Measurements from ENCODE around the gene PKHD1.

DNA sequence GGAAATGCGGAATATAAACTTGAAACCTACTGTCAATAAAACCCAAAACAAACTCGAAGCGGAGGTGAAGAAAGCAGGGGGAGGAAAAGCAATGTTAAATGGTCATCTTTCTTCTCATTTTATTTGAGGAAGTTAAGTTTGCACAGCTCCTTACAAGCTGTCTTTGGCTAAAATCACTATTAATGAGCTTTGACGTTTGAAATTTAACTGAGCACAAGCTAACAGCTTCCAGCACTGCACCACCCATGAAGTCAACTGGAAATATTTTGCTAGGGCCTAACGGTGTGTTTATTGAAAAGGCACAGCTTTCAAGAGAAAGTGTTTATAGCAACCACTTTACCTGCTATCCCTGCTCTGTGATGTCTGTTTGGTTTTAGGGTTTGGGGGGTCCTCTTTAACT lies 103.8 kb downstream of the PKHD1 start:
- TF ChIP-seq RARB (CRISPR knock-in tag; IDR thresholded peaks at IDR 0.05) (no peak), PPARA (CRISPR knock-in tag; IDR thresholded peaks at IDR 0.05; ENCODE audit: borderline replicate concordance) (no peak), ARNTL (CRISPR knock-in tag; IDR thresholded peaks at IDR 0.05; ENCODE audit: borderline replicate concordance, low read depth) (no peak), ZFP3 (CRISPR knock-in tag; IDR thresholded peaks at IDR 0.05) (no peak), ZFP30 (CRISPR knock-in tag; IDR thresholded peaks at IDR 0.05) (no peak), ISL1 (CRISPR knock-in tag; IDR thresholded peaks at IDR 0.05) (no peak), BACH2 (CRISPR knock-in tag; IDR thresholded peaks at IDR 0.05; ENCODE audit: borderline replicate concordance) (no peak), GLIS3 (CRISPR knock-in tag; IDR thresholded peaks at IDR 0.05) (no peak), ZC3H10 (CRISPR knock-in tag; IDR thresholded peaks at IDR 0.05) (no peak)
- TF ChIP-seq, protein P1, sequence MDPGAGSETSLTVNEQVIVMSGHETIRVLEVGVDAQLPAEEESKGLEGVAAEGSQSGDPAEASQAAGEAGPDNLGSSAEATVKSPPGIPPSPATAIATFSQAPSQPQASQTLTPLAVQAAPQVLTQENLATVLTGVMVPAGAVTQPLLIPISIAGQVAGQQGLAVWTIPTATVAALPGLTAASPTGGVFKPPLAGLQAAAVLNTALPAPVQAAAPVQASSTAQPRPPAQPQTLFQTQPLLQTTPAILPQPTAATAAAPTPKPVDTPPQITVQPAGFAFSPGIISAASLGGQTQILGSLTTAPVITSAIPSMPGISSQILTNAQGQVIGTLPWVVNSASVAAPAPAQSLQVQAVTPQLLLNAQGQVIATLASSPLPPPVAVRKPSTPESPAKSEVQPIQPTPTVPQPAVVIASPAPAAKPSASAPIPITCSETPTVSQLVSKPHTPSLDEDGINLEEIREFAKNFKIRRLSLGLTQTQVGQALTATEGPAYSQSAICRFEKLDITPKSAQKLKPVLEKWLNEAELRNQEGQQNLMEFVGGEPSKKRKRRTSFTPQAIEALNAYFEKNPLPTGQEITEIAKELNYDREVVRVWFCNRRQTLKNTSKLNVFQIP (CRISPR knock-in tag; IDR thresholded peaks at IDR 0.05; ENCODE audit: borderline replicate concordance, low read depth), result no peak
- TF ChIP-seq, protein P2, sequence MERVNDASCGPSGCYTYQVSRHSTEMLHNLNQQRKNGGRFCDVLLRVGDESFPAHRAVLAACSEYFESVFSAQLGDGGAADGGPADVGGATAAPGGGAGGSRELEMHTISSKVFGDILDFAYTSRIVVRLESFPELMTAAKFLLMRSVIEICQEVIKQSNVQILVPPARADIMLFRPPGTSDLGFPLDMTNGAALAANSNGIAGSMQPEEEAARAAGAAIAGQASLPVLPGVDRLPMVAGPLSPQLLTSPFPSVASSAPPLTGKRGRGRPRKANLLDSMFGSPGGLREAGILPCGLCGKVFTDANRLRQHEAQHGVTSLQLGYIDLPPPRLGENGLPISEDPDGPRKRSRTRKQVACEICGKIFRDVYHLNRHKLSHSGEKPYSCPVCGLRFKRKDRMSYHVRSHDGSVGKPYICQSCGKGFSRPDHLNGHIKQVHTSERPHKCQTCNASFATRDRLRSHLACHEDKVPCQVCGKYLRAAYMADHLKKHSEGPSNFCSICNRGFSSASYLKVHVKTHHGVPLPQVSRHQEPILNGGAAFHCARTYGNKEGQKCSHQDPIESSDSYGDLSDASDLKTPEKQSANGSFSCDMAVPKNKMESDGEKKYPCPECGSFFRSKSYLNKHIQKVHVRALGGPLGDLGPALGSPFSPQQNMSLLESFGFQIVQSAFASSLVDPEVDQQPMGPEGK (CRISPR knock-in tag; IDR thresholded peaks at IDR 0.05; ENCODE audit: borderline replicate concordance), result no peak
- TF ChIP-seq, protein P3, sequence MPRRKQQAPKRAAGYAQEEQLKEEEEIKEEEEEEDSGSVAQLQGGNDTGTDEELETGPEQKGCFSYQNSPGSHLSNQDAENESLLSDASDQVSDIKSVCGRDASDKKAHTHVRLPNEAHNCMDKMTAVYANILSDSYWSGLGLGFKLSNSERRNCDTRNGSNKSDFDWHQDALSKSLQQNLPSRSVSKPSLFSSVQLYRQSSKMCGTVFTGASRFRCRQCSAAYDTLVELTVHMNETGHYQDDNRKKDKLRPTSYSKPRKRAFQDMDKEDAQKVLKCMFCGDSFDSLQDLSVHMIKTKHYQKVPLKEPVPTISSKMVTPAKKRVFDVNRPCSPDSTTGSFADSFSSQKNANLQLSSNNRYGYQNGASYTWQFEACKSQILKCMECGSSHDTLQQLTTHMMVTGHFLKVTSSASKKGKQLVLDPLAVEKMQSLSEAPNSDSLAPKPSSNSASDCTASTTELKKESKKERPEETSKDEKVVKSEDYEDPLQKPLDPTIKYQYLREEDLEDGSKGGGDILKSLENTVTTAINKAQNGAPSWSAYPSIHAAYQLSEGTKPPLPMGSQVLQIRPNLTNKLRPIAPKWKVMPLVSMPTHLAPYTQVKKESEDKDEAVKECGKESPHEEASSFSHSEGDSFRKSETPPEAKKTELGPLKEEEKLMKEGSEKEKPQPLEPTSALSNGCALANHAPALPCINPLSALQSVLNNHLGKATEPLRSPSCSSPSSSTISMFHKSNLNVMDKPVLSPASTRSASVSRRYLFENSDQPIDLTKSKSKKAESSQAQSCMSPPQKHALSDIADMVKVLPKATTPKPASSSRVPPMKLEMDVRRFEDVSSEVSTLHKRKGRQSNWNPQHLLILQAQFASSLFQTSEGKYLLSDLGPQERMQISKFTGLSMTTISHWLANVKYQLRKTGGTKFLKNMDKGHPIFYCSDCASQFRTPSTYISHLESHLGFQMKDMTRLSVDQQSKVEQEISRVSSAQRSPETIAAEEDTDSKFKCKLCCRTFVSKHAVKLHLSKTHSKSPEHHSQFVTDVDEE (CRISPR knock-in tag; IDR thresholded peaks at IDR 0.05), result no peak
- TF ChIP-seq, protein P4, sequence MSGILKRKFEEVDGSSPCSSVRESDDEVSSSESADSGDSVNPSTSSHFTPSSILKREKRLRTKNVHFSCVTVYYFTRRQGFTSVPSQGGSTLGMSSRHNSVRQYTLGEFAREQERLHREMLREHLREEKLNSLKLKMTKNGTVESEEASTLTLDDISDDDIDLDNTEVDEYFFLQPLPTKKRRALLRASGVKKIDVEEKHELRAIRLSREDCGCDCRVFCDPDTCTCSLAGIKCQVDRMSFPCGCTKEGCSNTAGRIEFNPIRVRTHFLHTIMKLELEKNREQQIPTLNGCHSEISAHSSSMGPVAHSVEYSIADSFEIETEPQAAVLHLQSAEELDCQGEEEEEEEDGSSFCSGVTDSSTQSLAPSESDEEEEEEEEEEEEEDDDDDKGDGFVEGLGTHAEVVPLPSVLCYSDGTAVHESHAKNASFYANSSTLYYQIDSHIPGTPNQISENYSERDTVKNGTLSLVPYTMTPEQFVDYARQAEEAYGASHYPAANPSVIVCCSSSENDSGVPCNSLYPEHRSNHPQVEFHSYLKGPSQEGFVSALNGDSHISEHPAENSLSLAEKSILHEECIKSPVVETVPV (CRISPR knock-in tag; IDR thresholded peaks at IDR 0.05), result no peak
- TF ChIP-seq, protein P5, sequence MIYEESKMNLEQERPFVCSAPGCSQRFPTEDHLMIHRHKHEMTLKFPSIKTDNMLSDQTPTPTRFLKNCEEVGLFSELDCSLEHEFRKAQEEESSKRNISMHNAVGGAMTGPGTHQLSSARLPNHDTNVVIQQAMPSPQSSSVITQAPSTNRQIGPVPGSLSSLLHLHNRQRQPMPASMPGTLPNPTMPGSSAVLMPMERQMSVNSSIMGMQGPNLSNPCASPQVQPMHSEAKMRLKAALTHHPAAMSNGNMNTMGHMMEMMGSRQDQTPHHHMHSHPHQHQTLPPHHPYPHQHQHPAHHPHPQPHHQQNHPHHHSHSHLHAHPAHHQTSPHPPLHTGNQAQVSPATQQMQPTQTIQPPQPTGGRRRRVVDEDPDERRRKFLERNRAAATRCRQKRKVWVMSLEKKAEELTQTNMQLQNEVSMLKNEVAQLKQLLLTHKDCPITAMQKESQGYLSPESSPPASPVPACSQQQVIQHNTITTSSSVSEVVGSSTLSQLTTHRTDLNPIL (CRISPR knock-in tag; IDR thresholded peaks at IDR 0.05; ENCODE audit: low read depth), result no peak
